Right hindlimb (tissue), 1 donor: ENCODE data around the gene BORCS8.
"Not testable (repeated sequence)": the region's sequence is repeated elsewhere in the genome, so short reads cannot be mapped to it uniquely, and the experiment has no call there.

Experiments
- DNase-seq: peaks from one replicate; pipeline ENCODE4 v3.0.0-alpha.2; 2018

BORCS8 gene

GRCh38 chr19:19179548-19180441, 12.2 kb downstream of the BORCS8 start:
- DNase-seq = no peak

DNA sequence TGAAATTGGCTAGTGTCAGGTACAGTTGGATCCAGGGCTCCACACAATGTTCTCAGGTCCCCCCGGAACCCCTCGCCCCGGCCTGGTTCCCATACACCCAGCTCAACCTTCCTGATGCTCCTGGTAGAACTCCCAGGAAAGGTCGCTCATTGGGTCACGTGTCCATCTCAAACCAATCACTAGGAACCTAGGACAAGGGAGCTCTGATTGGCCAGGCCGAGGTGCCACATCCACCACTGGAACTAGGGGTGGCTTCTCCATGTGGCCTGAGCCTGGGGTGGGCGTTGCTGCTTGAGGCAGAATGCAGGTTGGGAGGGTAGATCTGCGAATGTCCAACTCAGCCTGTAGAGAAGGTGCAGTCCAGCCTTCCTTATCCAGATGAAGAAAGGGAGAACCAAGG, 15.0 kb downstream of the BORCS8 start:
- DNase-seq = no peak

DNA sequence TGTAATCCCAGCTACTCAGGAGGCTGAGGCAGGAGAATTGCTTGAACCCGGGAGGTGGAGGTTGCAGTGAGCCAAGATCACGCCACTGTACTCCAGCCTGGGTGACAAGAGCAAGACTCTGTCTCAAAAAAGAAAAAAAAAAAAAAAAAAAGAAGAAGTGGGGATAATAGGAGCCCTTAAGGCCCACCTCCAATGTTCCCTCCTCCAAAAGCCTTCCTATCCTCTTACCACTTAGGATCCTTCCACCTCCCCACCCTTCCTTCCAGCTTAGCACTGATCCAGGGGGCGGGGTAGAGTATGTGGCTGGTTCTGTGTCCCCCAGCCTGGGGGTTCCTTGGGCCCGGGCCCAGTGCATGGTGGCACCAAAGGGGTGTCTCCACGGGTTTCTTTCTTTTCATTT, 18.7 kb downstream of the BORCS8 start:
- DNase-seq = not testable (repeated sequence)

- no peak for DNase-seq
Measured at GRCh38 chr19:19171821-19172532, 20.0 kb downstream of the BORCS8 start.

- DNase-seq = no peak
Measured at GRCh38 chr19:19170873-19171672, 20.9 kb downstream of the BORCS8 start.

DNA sequence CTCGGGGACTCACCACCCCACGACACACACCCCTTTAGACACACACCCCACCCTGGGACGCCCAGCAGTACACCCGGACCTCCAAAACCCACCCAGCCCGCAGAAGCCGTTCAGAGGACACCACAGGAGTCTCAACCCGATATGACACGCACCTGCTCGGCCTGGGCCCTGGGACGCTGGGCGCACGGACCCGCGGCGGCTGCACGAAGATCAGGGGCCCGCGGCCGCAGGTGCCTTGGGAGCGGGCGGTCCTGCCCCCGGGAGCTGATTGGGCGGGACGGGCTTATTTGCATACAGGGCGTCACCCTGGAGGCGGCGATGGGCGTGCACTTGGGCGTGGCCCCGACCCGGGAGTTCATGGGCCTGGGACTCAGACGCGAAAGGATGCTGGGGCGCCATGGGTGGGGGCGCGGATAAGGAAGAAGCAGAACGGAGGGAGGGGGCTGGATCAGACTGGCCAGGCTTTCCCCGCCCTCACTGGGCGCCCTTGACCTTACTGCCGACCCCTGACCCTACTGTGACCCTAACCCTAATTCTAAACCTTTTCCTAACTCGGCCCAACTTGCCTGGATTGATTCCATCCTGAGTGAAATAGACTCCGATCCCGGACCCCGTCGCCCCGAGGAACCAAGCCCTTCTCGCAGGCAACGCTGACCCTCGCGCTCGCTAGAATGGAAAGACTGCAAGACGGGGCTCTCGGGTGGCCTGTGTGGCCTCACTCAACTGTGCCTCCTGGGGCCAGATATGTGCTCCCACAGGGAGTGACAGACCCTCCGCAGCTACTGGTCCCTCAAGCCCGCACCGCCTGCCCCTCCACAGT, 21.7 kb downstream of the BORCS8 start, which contains the start of gene MEF2B:
MEF2B (minus strand) TSS at position 211 of the 820 bp plus-strand sequence. CDS start 19,528 bp downstream, outside the sequence.
- peak; percentile 76 for DNase-seq

GRCh38 chr19:19169236-19170052, 22.5 kb downstream of the BORCS8 start:
- no peak for DNase-seq

DNA sequence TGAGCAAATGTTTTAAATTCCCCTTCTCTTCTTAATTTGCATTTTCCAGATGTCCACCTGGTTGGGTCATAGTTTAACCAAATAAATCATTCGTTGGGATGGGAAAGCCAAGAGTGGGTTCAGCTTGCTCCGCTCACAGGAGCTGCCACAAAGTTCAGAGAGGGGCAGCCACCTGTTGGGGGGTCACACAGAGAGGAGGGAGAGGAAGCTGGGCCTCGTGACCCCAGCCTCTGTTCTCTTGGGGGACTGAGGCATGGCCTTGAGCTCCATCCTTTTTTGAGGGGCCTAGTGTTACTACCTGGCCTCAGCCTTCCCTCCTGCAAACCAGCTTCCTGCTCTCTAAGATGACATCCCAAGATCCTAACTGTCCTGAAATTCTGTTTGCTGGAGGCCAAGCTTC, 24.3 kb downstream of the BORCS8 start:
- no peak for DNase-seq

GRCh38 chr19:19165396-19165795, 26.6 kb downstream of the BORCS8 start:
- DNase-seq = no peak

DNA sequence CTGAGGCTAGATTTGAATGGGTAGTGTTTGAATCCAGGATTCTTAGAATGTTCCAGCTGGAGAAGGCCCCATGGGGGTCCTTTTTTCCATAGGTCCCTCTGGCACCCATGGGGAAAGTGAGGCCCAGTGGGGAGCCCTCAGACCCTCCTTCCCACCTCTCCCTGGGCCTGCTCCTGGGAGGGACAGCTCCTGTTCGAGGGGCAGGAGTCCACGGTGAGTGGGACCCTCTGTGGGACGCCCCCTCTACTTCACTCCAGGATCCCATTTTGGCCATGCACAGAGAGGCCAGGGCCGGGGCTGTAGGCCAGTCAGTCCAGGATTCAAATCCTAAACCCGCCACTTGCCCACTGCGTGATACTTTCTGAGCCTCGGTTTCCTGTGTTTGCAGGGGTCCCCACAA, 29.5 kb downstream of the BORCS8 start:
- no peak for DNase-seq

- DNase-seq = no peak
Measured at GRCh38 chr19:19160461-19161035, 31.4 kb downstream of the BORCS8 start.

DNA sequence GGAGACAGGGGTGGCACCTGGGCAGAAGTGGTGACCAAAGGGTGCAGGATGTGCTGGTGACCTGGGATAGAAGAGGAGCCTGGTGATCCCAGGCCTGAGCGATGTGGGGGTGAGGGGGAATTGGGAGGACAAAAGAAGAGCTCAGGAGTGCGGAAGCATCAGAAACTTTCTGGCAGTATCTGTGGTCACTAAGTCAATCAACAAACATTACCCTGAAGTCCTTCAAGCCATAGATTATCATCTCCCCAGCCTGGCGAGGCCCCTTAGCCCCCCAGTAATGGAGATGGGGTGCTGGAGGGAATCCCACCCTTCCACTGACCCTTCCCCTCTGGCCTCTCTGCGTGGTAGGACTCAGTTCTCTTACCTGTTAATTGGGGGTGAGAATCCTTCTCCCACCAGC, 32.4 kb downstream of the BORCS8 start:
- DNase-seq = no peak

GRCh38 chr19:19157808-19158207, 34.1 kb downstream of the BORCS8 start:
- no peak for DNase-seq

- no peak for DNase-seq
Measured at GRCh38 chr19:19155495-19156219, 36.3 kb downstream of the BORCS8 start.

GRCh38 chr19:19154768-19155494, 37.0 kb downstream of the BORCS8 start:
- DNase-seq = no peak

DNA sequence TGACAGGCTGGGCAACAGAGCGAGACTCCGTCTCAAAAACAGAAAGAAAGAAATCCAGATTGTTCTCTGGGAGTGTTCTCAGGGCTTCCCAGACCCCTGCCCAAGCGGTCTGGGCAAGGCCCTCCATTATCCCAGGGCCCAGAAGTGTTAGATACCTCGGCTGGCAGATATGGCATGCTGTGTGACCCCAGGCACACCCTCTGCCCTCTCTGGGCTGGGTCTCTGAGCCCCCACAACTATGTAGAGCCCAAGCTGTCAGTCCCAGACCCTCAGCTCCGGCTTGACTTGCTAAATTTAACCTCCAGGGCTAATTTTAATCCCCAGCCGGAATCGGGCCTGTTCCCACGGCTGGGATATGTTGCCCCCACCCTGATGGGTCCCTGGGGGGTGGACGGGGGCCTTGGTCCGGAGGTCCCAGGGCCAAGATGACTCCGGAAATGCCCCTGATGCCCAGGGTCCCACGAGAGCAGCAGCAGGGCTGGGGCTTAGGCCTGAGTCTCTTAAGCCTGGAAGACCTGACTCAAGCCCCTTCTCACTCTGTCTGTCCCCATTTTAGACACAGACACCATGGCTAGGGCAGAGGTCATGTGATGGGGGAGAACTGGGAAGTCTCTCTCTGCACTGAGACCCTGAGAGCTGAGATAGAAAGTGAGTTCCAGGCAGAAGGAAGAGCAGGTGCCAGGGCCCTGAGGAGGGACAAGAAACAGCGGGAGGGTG, 39.1 kb downstream of the BORCS8 start:
- DNase-seq = no peak

DNA sequence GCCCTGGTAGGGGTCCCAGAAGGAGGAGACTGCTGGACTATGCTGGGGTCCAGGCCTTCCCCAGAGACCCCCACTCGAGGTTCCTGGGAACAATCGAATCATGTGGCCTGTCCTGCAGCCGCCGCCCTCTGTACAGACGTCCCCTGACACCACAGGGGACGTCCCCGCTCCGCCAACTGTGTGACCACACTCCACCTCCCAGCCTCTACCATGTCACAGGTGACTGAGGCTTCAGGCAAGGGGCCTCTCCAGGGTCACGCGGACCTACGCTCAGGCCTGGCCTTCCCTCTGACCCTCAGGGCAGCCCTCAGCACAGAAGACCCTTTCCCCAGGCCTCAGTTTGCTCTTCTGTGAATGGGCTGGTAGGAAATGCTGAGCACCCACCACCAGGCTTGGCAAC, 40.5 kb downstream of the BORCS8 start:
- no peak for DNase-seq

DNA sequence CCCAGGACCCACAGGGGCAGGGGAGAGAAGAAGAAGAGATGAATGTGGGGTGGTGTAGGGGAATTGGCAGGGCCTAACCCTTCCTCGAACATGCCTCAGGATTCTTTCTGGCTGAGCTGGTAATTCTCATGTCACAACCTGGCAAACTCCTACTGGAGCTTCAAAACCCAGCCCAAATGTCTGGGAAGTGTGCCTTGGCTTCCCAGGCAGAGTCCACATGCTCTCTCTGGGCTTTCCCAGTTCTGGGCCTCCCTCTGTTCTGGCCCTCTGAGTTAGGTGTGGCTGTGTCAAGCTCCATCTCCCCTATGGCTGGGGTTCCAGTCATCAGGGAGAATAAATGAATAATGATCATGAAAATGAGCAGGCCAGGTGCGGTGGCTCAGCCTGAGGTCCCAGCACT, 42.5 kb downstream of the BORCS8 start:
- DNase-seq = no peak

DNA sequence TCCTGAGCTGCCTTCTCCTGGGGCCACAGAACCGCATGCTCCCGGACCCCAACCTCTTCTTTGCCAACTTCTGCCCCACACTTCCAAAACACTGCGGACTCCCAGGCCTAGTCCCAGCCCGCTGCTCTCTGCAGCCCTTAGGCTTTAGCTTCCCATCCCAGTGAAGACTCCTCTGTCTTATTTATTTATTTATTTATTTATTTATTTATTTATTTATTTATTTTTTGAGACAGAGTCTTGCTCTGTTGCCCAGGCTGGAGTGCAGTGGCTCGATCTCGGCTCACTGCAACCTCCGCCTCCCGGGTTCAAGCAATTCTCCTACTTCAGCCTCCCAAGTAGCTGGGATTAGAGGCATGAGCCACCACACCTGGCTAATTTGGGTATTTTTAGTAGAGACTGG, 43.4 kb downstream of the BORCS8 start:
- not testable (repeated sequence) for DNase-seq
